GM12874 (cell line): ENCODE measurements around the gene PRKAG3.

ENCODE experiments used
- TF ChIP-seq, protein P1 (sequence below): IDR thresholded peaks from 2 replicates; pipeline ENCODE4 v1.5.1; 2011; ENCODE audit warnings: low read depth, mild to moderate bottlenecking, control low read depth, low read length, moderate library complexity; ENCODE audit not compliant: insufficient read depth

The PRKAG3 gene

GRCh38 chr2:218804817-218805216 is 26.8 kb downstream of the PRKAG3 start:
- TF ChIP-seq, protein P1, sequence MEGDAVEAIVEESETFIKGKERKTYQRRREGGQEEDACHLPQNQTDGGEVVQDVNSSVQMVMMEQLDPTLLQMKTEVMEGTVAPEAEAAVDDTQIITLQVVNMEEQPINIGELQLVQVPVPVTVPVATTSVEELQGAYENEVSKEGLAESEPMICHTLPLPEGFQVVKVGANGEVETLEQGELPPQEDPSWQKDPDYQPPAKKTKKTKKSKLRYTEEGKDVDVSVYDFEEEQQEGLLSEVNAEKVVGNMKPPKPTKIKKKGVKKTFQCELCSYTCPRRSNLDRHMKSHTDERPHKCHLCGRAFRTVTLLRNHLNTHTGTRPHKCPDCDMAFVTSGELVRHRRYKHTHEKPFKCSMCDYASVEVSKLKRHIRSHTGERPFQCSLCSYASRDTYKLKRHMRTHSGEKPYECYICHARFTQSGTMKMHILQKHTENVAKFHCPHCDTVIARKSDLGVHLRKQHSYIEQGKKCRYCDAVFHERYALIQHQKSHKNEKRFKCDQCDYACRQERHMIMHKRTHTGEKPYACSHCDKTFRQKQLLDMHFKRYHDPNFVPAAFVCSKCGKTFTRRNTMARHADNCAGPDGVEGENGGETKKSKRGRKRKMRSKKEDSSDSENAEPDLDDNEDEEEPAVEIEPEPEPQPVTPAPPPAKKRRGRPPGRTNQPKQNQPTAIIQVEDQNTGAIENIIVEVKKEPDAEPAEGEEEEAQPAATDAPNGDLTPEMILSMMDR: no peak

DNA sequence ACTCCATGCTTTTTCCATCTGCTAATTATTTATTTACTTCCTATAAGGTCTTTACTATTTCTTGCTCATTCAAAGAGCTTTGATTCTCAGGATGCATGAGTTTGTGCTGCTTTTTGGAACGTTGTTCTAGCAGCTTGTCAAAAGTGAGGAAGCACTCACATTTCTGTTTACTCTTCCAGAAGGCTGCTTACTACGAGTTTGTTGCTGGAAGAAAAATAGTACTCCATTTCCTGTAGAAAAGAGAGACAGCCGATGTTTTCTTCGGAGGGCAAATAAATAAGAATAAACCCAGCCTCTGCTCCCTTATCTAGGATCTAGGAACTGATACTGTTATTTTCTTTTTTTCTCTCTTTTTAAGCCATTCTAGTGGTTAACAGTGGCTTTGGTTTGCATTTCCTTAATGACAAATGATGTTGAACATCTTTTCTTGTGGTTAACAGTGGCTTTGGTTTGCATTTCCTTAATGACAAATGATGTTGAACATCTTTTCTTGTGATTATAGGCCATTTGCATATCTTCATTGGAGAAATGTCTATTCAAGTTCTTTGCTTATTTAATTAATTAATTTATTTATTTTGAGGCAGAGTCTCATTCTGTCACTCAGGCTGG is 29.1 kb downstream of the PRKAG3 start:
- TF ChIP-seq, protein P1: no peak

DNA sequence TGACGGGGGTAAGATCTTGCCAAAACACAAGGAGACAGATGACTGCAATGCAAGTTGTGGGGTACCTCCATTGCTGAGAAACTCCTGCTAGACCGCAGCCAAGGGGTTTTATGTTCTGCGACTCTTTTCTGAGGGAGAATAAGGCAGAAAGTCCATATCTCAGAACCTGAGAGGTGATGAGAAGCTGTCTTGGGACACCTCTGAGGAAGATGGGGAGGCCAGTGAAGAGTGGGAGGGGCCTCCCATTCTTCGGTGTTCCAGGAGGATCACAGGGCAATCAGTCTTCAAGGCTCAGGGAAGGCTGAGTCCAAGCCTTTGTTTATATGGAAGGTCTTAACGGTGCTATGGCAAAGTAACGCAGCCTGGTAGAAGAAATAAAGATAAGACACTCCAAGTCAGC is 31.6 kb downstream of the PRKAG3 start:
- TF ChIP-seq, protein P1: no peak

- TF ChIP-seq, protein P1: no peak
Observed at GRCh38 chr2:218798767-218799504, 32.7 kb downstream of the PRKAG3 start.

GRCh38 chr2:218796691-218797090 is 34.9 kb downstream of the PRKAG3 start:
- TF ChIP-seq, protein P1: no peak

DNA sequence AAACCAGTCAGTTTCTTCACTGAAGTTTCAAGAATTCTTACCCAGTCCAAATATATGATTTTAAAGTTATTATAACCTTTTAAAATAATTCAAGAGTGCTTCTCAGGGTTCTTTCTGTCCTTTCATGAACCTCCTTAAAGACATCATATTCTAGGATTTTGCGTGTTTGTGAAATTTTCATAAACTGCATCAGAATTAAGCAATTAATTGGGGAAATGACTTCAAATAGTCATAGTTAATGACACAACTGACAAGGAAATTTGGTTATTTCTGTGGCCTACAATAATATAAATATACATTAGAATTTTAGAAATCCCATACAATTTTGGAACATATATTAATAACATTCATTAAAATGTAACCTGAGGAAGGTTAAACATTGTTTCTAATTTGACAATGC is 39.2 kb downstream of the PRKAG3 start:
- TF ChIP-seq, protein P1: no peak

DNA sequence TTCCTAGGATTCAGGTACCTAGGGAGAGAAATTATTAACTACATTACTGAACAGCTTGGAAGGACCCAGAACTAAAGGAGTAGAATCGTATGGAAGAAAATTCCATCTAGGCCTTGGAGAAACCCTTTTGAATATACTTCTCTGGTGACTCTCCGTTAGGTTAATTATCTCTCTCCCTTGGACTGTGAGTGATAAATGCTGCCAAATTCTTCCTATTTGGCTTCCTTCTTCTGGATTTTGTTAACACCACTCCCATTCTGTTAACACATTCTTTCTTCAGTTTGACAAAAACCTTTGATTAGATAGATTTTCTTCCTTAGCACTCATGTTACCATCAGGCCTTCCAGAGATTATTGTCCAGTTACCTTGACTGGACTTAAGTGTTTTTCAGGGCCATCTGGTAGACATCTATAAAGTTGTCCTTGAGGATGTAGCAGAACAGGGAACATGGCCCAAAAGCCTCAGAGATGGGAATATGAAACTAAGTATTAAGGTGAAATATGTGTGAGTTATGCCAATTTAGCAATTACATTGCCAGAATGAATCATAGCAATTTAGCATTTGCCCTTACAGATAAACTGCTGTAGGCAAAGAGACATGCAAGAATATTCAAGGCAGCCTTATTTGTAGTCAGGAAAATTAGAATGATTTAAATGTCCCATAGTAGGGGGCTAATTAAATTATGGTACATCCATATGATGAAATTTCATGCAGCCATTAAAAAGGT is 42.9 kb downstream of the PRKAG3 start:
- TF ChIP-seq, protein P1: no peak
